GM21717 (cell line): Measurements from ENCODE around the gene ZNF608.
A peak's percentile ranks its signal among the peaks of the same experiment; 100 is the strongest.

ENCODE experiments used
- ATAC-seq: cut with Tn5 transposase; IDR thresholded peaks from one replicate; pipeline ENCODE4 v1.9.1; 2021; ENCODE audit warnings: mild to moderate bottlenecking, moderate library complexity; ENCODE audit not compliant: unreplicated experiment

The ZNF608 gene

DNA sequence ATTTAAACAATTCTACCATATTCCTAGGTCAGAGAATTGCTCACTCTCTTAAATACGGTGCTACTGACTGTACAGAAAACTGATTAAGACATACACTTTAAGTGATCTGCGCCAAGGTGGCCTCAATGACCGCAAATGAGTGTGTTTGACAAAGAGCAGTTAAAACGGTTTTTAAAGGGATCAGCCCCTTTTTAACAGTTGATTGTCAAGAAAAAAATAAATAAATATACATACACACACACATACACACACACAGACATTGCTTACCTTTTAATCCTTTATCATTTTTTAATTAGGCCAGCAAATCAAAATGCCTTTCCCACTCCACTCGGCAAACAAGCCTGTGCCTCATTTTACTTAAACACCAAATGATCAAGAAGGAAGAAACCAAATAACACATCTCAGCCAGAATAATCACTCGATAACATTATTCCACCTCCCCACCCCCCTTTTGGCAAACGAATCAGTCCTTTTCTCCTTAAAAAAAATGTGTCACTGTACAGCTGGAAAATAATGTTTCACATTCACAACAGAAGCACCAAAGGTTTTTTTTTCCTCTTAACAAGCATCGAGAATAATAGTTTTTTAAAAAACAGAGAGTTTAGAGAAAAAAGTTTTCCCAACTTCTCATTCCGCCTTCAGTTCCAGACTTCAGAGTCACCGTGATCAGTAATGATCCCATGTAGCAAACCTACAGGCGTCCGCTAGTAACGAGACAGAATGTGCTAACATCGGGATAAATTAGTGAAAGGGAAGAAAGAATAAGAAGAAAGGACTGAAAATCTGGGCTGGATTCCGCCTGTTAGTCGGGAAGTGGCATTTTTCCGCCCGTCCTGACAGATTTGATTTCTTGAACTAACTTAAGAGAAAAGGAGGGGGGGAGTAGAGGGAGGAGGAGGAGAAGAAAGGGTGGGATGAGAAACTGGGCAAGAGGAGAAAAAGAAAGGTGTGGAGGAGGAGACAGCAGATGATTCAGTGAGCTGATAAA is at the start of gene ZNF608:
TSS of gene ZNF608 (minus strand) at position 712 of the 988 bp plus-strand sequence. CDS start 1,650 bp downstream, outside the sequence.
- ATAC-seq: no peak

GRCh38 chr5:124795829-124796228 is 49.4 kb upstream of the ZNF608 start:
- peak; percentile 43 for ATAC-seq

GRCh38 chr5:124790895-124791732 is 44.7 kb upstream of the ZNF608 start:
- no peak for ATAC-seq

GRCh38 chr5:124790301-124790894 is 44.0 kb upstream of the ZNF608 start:
- no peak for ATAC-seq

DNA sequence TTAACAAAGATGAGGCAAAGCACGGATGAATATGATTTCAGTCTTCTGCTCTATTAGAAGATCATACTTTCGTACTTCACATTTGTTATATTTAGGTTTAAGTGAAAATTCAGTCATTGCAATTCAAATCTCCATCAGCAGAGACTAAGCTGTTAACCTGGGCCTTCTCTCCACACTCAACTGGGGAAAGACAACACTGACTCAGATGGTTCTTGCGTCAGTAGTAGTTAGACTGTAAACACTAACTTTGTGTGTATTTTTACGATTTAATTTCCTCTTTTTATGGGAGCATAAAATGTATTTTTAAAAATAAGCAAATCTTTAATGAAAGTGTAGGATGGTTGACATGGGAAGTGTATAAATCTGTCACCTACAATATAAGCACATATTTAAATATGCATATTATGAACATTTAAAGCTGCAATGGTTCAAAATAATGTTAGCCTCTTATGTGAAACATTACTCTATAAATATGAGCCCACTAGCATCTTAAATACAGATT is 42.7 kb upstream of the ZNF608 start:
- no peak for ATAC-seq

DNA sequence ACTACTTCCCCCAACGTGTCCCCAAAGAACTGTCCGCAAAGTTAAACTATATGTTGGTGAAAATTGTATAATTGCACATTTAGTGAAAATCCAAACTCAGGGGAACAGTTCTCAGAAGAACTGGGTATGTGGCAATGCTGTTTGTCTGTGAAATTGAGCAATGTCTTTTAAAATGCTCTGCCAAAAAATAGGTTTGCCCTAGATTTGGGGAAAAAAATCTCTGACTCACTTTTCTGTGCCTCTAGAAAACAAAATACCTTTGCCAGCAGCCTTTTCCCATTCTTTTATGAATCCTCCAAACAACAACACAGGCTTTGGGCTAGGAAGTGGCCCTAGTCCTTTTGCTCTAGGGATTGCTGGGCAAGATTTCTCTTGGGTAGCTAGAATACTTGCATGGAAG is 37.4 kb upstream of the ZNF608 start:
- ATAC-seq: no peak

GRCh38 chr5:124783285-124783684 is 36.8 kb upstream of the ZNF608 start:
- ATAC-seq: no peak

DNA sequence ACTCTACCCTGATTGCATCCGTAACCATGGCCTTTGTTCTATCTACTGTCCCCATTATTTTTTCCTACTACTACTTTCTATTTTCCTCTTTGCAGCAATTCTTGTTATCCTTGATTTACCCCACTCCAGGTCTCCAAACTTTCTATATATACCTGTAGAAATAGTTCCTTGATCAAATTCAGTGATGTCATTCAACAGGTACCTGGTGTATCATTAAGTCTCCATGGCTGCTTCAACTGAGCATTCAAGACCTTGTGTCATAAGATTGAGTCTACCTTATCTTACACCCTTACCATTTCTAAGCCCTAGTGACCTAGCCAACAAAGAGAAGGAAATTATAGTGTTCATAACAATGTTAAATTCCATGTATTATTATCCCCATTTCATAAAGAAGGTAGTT is 35.8 kb upstream of the ZNF608 start:
- no peak for ATAC-seq

DNA sequence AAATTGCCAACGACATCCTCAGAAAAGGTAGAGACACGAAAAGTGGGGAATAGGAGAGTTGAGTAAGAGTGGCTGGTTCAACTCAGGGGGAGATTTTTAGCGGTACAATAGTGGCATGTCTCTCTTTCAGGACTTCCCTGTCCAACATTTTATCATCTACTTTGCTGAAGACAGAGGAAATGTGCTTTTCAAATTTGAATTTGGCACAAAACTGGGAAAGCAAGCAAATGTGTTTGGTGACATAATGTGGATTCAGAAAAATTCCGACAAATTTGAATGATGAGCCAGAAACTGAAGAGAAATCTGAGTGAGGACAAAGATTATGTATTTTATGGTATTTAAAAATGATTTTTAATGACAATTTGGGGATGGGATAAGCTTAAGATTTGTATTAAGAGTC is 33.6 kb upstream of the ZNF608 start:
- ATAC-seq: no peak

DNA sequence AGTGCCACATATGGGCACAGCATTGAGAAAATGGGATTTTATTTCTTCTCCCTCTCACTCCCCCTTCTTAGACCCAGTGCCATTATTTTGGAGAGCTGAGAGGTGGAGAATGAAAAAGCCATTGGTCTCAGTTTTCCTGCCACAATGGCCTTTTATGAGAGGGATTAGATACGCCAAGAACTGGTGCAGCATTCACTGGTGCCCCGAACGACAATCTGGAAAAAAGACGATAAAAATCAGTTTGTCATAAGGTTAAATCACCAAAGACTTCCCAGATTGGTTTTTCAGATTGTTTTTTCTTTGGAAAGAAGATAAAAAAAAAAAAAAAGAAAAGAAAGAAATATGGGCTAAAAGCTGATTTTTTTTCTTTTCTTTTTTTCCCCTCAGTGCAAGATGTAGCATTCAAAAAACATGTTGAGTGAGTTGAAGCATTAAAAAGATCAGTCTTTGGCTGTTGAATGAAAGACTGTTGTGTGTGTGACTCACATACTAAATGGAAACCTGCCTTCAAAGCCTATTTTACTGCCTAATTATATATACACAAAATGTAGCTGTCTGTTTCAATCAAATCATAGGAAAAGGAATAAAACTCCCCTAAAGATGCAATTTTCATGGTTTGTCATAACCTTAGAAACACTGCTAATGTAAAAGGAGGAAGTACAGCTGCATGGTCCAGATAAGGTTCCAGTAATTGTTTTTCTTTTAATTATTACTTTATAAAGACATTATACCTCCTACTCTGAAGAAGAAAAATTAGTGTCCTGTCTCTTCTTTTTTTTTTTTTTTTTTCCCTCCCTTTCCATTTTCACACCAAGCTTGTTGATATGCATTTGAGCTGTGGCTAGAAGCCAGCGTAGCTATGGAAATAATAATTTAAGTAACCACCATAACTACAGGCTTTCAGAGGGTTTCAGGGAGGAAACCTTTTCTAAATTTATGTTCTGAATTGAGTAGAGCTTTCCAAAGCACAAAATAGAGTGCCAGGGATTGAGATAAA is 27.2 kb upstream of the ZNF608 start:
- no peak for ATAC-seq

- no peak for ATAC-seq
Measured at GRCh38 chr5:124772457-124773200, 26.2 kb upstream of the ZNF608 start.

DNA sequence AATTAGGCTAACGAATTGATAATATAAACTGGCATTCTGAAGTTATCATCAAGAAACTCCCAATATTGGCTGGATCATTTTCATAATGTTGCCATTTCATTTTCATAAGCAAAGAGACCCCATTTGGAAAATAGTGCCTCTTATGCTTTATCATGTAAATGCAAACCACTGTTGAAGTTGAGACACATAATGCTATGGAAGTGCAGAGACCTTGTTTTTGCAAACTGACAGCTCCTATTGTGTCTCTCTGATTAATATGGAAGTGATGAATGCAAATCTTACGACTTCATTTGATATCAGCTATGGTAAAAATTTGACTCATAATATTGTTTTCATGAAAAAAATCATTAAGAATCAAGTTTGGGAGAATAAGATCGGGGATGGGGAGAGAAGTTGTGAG is 25.3 kb upstream of the ZNF608 start:
- ATAC-seq: no peak

- no peak for ATAC-seq
Measured at GRCh38 chr5:124764992-124765611, 18.7 kb upstream of the ZNF608 start.

GRCh38 chr5:124764585-124764984 is 18.1 kb upstream of the ZNF608 start:
- ATAC-seq: no peak

GRCh38 chr5:124761010-124761409 is 14.6 kb upstream of the ZNF608 start:
- no peak for ATAC-seq

DNA sequence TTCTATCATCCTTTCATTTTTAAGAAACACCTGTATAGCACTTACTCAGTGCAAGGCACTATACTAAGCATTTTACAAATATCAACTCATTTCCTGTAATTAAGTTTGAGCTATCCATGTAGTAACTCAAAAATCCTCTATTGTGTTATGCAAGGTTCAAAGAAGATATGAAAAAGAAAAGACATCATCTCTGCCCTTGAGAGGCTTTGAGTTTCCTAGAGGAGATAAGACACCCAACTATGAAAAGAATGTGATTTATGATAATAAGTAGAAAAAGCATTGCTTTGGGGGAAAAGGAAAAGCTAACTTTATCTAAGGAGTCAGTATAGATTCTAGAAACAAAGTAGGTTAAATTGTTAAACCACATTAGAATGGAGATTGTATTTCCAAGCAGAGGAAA is 14.2 kb upstream of the ZNF608 start:
- ATAC-seq: no peak

DNA sequence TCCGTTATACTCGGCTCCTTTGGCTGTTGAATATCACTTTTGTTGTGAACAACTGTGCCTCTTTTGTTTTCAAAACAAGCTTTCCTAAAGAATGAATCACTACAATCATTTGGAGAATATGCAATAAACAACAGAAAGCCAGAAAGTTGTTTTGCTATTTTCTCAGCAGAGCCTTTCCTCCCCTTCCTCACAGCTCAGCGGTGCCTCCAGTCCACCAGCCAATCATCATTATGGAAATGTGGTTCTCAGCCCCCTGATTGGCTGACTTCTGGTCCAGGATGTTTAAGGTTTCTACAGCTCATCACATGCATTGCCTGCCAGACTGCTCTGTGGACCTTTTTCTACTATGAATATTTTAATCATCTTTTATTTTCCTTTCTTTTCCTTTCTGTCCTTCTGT is 9.1 kb upstream of the ZNF608 start:
- no peak for ATAC-seq

DNA sequence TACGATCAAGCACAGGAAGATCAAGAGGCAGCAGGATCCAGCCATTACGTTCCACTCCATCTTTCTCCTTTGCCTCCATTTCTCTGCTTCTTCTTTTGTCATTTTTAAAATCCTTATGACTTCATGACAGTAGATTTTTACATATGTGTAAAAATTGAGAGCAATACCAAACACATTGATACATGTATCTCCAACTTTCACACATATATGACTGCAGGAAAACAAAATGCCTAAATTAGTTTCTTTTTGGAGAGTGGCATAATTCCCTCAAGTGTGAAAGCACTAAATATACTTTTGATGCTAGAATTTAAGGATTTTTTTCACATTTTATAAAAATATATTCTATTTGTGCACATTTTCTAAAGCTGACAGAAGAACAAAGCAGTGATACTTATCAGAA is 8.6 kb upstream of the ZNF608 start:
- ATAC-seq: no peak
